NOMO-1 (cell line): Measurements from ENCODE around the gene TBPL1.
"Not testable (repeated sequence)": the region's sequence is repeated elsewhere in the genome, so short reads cannot be mapped to it uniquely, and the experiment has no call there.

Experiments
- DNase-seq, 2 experiments: peaks; one replicate each; lab custom pipeline; 2025; ENCODE audit not compliant: unreplicated experiment in 2 of 2; lab: John Stamatoyannopoulos, UW

TBPL1 gene

DNA sequence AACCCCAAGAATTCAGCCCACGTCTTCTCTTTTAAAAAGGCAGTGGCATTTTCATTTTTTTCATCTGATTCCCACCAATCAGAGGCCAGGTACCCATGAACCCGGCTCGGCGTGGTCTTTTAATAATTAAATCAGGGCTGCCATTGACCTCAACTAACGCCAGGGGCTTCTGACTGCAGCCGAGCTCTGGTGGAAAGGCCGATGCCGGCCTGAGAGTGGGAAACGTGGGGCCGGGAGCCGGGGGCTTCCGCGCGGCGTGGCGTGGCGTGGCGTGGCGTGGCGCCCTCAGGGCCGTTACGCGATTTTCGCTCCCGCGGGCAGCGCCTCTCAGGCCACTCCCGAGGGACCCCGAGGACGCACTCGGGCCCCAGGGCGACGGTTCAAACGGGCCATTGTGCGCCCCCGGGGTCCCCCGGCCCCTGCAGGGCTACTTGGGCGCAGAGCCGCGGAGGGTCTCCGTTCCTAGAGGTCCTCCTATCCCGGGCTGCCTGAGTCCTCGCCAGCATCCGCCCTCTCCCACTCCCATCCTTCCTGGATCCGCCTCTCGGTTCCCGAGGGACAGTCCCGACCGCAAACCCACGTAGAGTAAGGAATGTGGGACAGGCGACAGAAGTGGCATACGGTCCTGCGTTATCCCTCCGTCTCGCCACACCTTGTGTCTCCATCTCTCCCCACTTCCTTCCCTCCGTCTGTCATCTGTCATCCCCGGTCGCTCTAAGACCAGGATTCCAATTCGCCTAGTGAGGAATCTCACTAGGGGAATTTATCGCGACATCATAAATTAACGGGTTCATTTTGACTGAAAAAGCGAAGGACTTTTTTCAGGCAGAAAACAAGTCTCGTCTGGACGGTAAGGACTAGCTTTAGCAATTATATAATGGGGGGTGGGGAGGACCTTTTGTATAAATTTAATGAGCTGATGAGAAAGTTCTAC, 876 bp upstream of the TBPL1 start:
- peak; percentile 29 to 32 for DNase-seq

DNA sequence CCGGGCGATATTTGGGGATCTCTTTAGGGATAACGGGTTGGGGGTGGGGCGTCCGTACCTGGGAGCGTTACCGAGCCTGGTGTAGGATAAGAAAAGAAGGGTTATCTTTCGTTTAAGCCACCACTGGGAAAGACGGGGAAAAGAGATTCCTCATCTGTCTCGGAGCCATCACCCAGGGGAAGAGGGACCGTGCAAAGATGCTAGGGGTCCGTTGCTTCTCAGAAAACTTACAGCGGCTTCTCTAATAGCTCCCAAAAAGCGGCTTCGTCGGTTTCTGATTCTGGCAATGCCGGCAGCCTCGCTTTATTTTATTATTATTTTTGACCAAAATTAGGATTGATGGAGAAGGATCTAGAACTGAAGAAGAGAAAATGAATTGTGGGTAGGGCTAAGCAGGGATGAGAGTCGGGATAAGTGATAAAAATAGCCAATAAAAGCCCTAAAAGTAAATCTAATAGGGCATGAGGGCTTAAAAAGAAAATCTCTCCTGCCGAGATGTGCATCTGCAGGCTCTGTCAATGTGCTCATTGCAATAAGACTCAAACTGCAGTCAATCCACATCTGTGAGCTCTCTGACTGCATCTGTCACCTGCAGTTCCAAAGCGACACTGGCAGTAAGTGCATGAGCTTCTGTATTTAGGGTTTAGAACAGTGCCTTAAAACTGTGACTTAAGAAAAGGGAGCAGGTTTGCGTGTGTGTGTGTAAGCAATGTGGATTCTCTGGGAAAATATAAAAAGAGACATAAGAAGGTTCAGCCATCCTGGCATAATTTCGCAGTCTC, 801 bp downstream of the TBPL1 start:
- no peak for DNase-seq

DNA sequence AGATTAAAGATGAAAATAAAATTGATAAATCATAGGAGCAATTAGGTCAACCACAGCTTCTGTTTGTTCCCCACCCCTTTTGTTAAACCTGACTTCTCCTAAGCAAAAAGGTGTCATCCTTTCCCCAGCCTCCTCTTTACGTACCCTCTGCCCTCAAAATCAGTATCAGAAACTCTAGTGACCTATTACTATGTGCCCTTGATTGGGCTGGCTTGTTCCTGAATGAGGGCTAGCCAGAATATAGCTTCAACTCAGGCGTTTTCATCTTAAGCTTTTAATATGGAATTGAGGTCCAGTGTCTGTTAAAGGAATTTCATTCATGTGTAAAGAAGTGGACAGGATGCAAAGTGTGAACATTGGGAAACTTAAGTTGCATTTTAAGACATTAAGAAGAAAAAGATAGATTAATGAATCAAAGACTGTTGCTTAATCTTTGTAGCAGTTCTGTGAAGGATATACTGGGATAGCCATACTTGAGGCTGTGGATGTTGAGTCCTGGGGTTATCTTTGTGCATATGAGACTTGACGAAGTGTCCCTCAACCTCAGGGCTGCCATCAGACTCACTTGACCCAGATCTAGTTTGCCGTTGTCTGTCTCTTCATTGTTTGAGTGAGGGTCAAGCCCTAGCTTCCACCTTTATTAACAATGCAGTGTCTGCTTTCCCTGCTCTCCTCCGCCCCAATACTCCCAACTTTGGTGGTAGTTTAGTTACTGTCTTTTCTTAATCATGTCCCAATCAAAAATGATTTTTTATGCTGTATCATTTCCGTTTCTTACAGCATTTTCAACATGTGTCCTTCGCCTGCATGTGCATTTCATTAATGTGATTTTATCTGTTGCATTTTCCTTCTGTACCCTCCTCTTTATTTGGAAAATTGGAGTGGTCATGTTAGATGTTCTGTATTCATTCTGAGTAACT, 1.9 kb downstream of the TBPL1 start:
- no peak for DNase-seq

DNA sequence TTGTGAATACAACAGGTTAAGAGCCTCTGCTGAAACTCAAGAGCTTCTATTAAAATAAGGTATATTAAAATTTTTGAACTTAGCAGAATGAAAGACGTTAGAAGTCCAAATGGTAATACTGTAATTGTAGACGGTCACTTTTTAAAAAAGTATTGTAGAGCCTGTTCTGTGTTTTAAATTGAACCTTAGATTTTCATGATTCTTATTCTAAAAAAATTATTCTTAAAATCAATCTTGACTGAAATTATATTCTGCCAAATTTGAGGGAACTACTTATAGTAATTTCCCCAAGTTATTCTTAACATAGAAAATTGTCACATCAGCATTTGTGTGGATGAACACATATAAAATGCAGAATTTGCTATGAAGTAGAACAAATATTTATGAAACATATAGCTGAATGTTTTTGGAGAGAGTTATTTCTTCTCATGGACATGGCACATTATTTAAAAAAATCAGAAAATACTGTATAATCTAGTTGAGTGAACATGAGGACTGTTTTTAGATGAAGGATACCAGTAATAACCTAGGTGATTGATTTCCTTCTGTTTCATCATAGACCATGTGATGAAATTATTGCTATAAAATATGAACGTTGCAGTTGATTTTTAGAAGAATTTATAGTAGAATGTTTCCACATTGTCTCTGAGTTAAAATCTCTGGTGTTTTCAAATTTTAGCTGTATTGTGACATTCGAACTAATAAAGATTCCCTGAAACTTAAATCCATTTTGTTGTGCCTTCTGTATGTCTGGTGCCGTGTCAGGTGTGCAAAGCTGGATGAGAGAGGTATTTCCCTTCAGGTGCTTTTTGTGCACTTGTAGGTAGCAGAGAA, 2.8 kb downstream of the TBPL1 start:
- DNase-seq, result no peak

DNA sequence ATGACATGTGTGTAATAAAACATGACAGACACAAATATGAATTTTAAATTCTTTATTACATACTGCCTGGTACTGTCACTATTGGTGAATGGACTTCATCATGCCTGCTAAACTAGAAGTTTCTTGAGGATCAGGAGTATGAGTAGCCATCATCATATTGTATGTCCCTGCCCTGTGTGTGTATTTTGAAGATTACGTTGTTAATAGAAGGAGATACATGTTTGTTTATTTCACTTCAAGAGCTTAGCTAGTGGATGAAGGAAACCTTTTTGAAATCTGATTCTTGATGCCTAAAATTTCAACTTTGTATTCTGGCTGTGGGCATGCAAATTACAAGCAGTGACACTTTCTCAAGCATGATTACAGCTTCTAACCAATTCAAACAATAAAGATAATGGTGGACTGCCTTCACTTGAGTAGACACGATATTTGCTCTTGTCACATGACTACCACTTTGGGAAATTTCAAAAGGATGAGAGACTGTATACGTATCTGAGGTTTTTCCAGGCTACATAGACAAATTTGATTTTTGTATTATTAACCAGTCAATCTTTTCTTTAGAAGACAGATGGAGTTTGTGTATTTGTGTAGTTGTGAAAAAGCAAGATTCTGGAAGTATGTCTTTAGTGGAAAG, 3.5 kb downstream of the TBPL1 start:
- no peak for DNase-seq

DNA sequence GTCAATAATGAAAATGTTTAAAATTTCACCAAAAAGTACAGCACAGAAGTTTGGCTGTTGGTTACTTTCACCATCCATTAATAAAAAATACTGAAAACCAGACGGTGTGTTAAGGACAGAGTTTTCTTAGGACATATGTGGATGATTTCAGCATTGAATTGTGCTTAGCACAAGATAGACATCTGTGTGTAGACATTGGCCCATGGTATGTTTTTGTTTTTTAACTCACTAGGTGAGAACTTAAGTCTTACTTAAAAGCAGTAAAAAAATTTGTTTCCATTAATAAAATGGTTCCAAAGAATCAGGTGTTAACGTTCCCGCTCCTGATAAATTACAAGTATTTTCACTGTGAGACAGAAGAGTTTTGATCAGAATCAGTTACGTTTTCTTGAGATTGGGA, 4.2 kb downstream of the TBPL1 start:
- no peak for DNase-seq

DNA sequence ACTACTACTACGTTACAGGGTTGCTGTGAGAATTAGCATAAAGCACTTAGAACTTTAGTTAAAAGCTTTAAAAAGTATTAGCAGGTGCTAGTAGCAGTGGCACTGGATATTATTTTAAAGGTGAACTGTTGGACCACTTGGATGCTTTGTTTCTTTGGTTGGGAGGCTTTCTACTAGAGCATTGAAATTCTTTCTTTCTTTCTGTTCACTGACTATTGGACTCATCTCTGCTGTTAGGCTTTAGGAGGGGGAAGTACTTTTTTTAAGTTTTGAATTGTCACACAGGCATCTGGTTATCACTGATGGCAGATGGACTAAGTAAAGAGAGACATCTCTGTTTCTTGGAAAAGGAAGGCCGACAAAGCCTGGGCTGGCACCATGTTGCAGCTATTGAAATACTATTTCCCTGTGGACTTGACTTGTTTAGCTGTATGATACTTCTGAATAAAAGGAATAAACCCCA, 4.8 kb downstream of the TBPL1 start:
- DNase-seq, result no peak

DNA sequence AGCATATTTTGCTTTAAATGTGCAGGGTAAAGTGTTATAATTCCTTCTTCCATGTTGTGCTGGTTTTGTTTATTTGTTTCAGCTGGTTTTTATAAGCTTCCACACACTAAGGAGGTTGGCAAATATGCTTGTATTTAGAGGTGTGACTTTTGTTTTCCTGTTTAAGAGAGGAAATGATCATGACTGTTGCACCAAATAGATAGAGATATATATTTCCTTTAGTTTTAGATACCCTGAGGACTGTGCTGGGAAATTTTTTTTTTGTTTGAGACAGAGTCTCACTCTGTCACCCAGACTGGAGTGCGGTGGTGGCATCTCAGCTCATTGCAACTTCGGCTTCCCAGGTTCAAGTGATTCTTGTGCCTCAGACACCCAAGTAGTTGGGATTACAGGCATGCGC, 5.8 kb downstream of the TBPL1 start:
- DNase-seq, result no peak

DNA sequence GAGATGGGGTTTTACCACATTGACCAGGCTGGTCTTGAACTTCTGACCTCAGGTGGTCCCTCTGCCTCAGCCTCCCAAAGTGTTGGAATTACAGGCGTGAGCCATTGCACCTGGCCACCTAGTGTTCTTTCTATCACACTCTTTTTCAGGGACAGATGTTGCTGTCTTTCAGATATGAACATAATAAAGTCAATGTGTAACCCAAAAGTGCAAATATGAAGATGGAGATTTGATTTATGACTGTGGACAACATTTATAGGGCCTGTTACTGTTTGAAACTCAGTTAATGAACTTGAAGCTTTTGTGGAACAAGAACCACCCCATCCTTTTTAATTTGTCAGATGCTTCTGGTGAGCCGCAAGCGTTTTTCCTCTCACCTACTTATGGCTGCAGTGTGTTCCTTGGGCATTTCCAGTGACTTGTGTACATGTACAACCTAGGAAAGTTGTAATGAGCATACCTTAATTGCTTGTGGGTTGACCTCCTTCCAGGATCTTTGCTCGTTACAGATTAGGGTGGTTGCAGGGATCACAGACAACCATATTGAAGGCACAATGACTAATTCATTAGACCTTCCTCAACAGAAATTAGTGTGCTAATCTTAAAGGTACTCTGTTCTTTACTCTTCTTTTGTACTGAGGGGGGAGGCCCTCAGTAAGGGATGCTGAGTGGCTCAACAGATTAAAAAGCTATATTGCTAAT, 6.8 kb downstream of the TBPL1 start:
- DNase-seq, result no peak

DNA sequence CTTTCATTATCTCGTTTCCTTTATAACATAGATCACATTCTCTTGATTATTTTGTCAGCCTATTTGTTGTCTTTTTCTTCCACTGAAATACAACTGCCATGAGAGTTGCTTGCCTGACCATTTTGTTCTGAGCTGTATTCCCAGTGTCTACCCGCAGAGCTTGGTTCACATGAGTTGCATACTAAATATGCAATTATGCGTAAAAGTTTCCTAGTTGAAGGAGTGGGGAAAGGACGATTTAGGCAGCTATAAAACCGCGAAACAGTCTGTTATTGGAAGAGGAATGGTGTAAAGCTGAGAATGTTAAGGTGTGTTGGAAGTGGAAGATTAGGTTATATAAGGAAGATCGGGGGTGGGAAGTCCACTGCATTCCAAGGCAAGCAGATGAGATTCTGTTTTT, 8.8 kb downstream of the TBPL1 start:
- DNase-seq, result no peak

DNA sequence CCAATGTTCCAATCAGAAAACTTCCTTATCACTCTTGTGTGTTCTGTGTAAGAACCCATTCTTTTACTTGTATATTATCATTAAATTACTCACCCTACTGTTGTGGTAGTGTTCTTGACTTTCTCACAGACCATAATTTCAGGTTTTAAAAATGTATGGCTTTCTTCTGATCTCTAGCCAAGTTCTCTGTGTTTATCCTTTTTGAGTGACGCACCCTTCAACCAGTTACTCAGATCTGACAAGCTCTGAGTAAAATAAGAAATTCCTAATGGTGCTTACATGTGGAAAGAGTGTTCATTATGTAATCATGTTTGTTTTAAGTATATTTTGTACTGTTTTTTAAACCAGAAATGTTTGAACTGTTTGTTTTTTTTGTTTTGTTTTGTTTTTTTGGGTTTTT, 11.0 kb downstream of the TBPL1 start:
- no peak for DNase-seq

DNA sequence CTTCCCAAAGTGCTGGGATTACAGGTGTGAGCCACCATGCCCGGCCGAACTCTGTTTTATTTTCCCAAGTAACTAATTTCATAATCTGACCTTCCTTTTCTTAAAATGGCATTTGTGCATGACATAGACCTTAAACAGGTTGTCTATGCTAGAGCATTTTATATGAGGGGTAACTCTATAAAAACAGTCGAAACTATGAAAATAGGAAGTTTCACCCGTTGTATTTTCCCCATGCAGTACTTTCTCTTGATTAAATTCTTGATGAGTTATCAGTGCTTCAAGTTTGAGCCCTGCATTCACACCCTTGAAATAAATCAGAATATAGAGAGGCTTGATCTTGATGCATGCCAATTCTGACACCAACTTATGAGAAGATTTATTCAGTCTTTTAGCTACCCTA, 11.7 kb downstream of the TBPL1 start:
- DNase-seq, result peak in 1 of 2 experiments; percentile 12

DNA sequence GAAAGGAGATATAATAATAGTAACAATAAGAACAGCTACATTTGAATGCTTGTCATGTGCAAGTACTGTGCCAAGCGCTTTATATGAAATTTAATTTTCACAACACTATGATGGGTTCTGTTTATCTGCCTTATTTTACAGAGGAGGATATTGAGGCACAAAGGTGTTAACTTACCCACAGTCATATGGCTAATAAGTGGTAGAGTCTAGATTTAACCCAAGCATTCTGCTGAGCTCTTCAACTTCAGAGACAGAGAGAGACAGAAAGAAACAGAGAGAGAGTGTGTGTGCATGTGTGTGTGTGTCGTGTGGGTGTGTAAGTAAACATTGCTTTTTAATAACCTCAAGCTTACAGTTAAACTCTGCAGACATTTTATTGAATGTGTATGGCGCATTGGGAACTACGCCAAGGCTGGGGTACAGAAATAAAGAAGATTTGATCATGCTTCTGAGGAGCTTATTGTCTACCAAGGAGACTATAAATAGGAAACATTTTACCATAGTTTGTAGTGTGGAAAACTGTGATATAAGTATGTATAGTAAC, 12.9 kb downstream of the TBPL1 start:
- DNase-seq, result no peak

DNA sequence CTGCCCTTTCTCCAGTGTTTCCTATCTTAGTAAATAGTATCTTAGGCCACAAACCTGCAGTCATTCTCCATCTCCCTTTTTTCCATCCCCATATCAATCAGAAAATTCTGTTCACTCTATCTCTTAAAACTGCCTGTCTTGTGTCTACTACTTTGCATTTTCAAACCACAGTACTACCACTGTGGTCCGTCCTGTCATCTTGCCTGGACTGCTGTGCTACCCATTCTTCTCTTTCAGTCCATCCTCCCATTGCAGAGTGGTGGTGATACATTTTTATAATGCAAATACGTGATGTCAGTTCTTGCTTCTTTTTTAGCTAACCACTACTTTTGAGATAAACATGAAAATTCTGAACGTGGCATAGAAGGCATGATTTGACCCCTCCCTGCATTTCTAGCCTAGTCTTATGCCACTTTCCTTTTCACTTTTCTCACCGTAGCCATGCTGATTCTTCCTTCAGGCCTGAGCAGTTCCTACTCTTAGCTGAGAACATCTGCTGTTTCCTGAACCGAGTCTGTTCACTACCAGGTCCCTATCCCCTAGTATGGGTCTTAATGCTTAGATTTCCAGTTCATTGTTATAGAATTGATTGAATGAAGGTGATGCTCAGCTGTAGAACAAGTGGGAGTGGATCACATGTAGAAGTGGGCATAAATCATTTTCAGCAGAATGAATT, 13.8 kb downstream of the TBPL1 start:
- no peak for DNase-seq

DNA sequence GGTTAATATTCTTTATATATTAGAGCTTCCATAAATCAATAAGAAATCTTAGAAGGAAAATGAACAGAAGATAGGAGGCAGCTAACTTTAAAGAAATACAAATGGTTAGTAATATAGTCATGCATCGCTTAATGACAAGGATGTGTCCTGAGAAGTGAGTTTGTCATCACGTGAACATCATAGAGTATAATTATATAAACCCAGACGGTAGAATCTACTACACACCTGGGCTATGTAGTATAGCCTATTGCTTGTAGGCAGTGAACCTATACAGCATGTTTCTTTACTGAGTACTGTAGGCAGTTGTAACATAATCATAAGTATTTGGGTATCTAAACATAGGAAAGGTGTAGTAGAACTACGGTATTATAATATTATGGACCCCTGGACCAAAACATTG, 14.3 kb downstream of the TBPL1 start:
- no peak for DNase-seq

DNA sequence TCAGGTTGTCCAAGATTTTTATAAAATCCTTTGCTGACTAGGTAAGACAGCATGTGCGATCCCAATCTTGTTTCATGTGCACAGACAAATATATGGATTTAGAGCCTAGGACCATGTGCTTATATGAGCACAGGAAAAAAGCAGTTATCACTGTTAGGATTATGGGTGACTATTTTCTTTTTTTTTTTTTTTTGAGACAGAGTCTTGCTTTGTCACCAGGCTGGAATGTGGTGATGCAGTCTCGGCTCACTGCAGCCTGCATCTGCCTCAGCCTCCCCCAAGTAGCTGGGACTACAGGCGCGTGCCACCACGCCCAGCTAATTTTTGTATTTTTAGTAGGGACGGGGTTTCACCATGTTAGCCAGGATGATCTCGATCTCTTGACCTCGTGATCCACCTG, 14.8 kb downstream of the TBPL1 start:
- DNase-seq, result not testable (repeated sequence)

DNA sequence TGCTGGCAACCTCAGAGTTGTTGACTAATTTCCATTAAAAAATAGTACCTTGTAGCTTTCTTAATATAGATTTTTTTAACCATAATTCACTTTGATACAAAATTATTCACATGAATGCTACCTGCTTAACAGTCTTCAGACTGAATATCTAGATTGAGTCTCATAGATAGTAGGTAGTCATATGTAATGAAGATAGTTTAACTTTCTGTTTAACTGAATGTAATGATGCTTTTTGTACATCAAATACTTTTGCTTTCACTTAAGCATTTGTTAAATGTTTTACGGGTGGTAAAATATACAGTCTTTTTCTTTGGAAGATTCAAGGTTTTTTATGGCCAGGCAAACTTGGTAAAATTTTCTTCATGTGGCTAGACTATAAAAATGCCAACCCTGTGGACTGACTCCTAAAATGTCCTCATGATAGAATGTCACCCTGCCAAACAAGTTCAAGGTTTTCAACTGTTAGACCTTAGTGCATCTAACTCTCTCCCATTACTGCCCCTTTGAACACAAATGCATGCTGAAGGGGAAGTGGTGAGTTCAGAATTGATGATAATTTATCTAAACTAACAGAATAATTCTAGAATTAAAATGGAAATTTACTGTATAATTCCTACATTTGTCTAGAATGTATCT, 16.4 kb downstream of the TBPL1 start:
- DNase-seq, result no peak

DNA sequence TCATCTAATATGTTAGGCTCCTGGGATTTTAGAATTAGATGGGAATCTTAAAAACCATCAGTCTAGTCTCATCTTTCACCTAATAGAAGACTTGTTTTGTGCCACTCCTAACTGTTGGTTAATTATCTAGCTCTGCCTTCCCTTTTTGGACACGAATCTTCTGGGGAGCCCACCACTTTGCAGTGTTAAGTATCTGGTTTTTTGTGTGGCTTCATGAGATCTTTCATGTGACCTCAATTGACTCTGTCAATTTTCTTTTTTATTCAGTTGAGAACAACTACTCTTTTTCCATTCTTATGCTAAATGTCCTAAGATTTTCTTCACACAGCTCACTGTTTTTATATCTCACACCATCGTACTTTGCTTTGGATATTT, 16.9 kb downstream of the TBPL1 start:
- no peak for DNase-seq
